Body of pancreas (tissue), 4 donors: ENCODE measurements around the gene TIMM13.

Experiments used
- CTCF ChIP-seq, 7 experiments: fragments of 450-650 bp in 4 of 7; fragments of 200-600 bp in 3 of 7; sonication (generic) in 3 of 7; IDR thresholded peaks; one replicate each; pipeline ENCODE4 v1.5.1; 2016 to 2019; ENCODE audit warnings: antibody characterized with exemption in 7 of 7
- POLR2A ChIP-seq, 3 donors: fragments of 450-650 bp; IDR thresholded peaks; one replicate each; pipeline ENCODE4 v1.6.1; 2016; ENCODE audit warnings: antibody characterized with exemption in 3 of 3, mild to moderate bottlenecking in 2 of 3

DNA sequence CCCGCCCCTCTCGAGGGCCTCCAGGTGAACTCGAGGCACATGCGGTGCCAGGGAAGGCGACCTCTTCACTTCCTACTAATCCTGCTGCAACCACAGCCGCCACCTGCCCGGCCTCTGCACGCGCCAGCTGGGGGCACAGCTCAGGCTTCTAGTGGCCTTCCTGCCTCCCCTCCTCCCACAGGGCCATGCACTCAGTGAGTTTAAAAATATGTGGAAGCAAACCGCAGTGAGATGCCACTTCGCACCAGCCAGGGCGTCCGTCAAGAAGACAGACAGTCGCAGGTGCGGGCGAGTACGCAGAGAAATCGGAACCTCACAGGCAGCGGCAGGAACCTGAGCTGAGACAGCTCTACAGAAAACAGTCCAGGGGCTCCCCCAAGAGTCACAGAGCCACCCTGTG, 19.0 kb upstream of the TIMM13 start:
- TF ChIP-seq CTCF (IDR thresholded peaks at IDR 0.05) (no peak), POLR2A (IDR thresholded peaks at IDR 0.05) (no peak)
